Measurements from ENCODE around the gene FLRT2. TPM values are rescaled to one million over a fixed set of nuclear protein-coding genes. Genes with fewer than 3 reads are reported as not detected.
A peak's percentile ranks its signal among the peaks of the same experiment; 100 is the strongest.

Gene FLRT2
- polyA plus RNA-seq, 1 donor: 46.9 TPM

GRCh38 chr14:85558505-85558904 is 28.6 kb downstream of the FLRT2 start:
- no peaks in the 10 kb centered on the region for H3K36me3 ChIP-seq (ENCODE audit: control insufficient read depth, insufficient read depth, low read length)
- no peak overlapping the region for H3K27ac ChIP-seq (ENCODE audit: low read length)
- H3K4me3 ChIP-seq (ENCODE audit: low read length): no peak overlapping the region
- no peaks in the 10 kb centered on the region for H3K27me3 ChIP-seq (ENCODE audit: control insufficient read depth, insufficient read depth, low read length)
- no peak for DNase-seq
- no peaks in the 10 kb centered on the region for H3K9me3 ChIP-seq (ENCODE audit: control insufficient read depth, low read depth, low read length)
- no peaks in the 10 kb centered on the region for H3K4me1 ChIP-seq (ENCODE audit: control insufficient read depth, insufficient read depth, low read length)
- 86% methylated on average over 1 of the region's 2 CpGs for WGBS (ENCODE audit: insufficient coverage, low lambda C conversion rate)

- Histone ChIP-seq H3K36me3 (ENCODE audit: control insufficient read depth, insufficient read depth, low read length) (no peaks in the 10 kb centered on the region), H3K4me1 (ENCODE audit: control insufficient read depth, insufficient read depth, low read length) (no peaks in the 10 kb centered on the region), H3K27me3 (ENCODE audit: control insufficient read depth, insufficient read depth, low read length) (no peaks in the 10 kb centered on the region), H3K27ac (ENCODE audit: low read length) (no peak overlapping the region), H3K9me3 (ENCODE audit: control insufficient read depth, low read depth, low read length) (no peaks in the 10 kb centered on the region), H3K4me3 (ENCODE audit: low read length) (no peak overlapping the region)
- DNase-seq: no peak
- WGBS (ENCODE audit: insufficient coverage, low lambda C conversion rate): 100% methylated on average over 1 of the region's 5 CpGs
Observed at GRCh38 chr14:85562630-85563029, 32.7 kb downstream of the FLRT2 start.

- no peaks in the 10 kb centered on the region for H3K9me3 ChIP-seq (ENCODE audit: control insufficient read depth, low read depth, low read length)
- H3K4me1 ChIP-seq (ENCODE audit: control insufficient read depth, insufficient read depth, low read length): no peaks in the 10 kb centered on the region
- no peak overlapping the region for H3K4me3 ChIP-seq (ENCODE audit: low read length)
- WGBS (ENCODE audit: insufficient coverage, low lambda C conversion rate): 83% methylated on average over 1 of the region's 3 CpGs
- H3K36me3 ChIP-seq (ENCODE audit: control insufficient read depth, insufficient read depth, low read length): no peaks in the 10 kb centered on the region
- H3K27me3 ChIP-seq (ENCODE audit: control insufficient read depth, insufficient read depth, low read length): no peaks in the 10 kb centered on the region
- H3K27ac ChIP-seq (ENCODE audit: low read length): no peak overlapping the region
- DNase-seq: no peak
Observed at GRCh38 chr14:85564841-85565527, 35.0 kb downstream of the FLRT2 start.

GRCh38 chr14:85565862-85566296 is 35.9 kb downstream of the FLRT2 start:
- Histone ChIP-seq H3K9me3 (ENCODE audit: control insufficient read depth, low read depth, low read length) (no peaks in the 10 kb centered on the region), H3K4me1 (ENCODE audit: control insufficient read depth, insufficient read depth, low read length) (no peaks in the 10 kb centered on the region), H3K4me3 (ENCODE audit: low read length) (no peak overlapping the region), H3K27ac (ENCODE audit: low read length) (no peak overlapping the region), H3K36me3 (ENCODE audit: control insufficient read depth, insufficient read depth, low read length) (no peaks in the 10 kb centered on the region), H3K27me3 (ENCODE audit: control insufficient read depth, insufficient read depth, low read length) (no peaks in the 10 kb centered on the region)
- DNase-seq: no peak
- WGBS (ENCODE audit: insufficient coverage, low lambda C conversion rate): no CpG with 5 or more reads among the region's 3 CpGs

- no peaks in the 10 kb centered on the region for H3K27me3 ChIP-seq (ENCODE audit: control insufficient read depth, insufficient read depth, low read length)
- no peak overlapping the region for H3K4me3 ChIP-seq (ENCODE audit: low read length)
- no peaks in the 10 kb centered on the region for H3K36me3 ChIP-seq (ENCODE audit: control insufficient read depth, insufficient read depth, low read length)
- H3K4me1 ChIP-seq (ENCODE audit: control insufficient read depth, insufficient read depth, low read length): no peaks in the 10 kb centered on the region
- no peak overlapping the region for H3K27ac ChIP-seq (ENCODE audit: low read length)
- no peak for DNase-seq
- H3K9me3 ChIP-seq (ENCODE audit: control insufficient read depth, low read depth, low read length): no peaks in the 10 kb centered on the region
- 80% methylated on average over 1 of the region's 4 CpGs for WGBS (ENCODE audit: insufficient coverage, low lambda C conversion rate)
Observed at GRCh38 chr14:85566603-85567002, 36.7 kb downstream of the FLRT2 start.

GRCh38 chr14:85572011-85572410 is 42.1 kb downstream of the FLRT2 start:
- H3K27ac ChIP-seq (ENCODE audit: low read length): no peak overlapping the region
- no CpG with 5 or more reads among the region's 2 CpGs for WGBS (ENCODE audit: insufficient coverage, low lambda C conversion rate)

GRCh38 chr14:85572845-85573244 is 42.9 kb downstream of the FLRT2 start:
- H3K4me1 ChIP-seq (ENCODE audit: control insufficient read depth, insufficient read depth, low read length): no peaks in the 10 kb centered on the region
- DNase-seq: no peak
- no peak overlapping the region for H3K4me3 ChIP-seq (ENCODE audit: low read length)
- H3K27me3 ChIP-seq (ENCODE audit: control insufficient read depth, insufficient read depth, low read length): no peaks in the 10 kb centered on the region
- no peaks in the 10 kb centered on the region for H3K9me3 ChIP-seq (ENCODE audit: control insufficient read depth, low read depth, low read length)
- H3K27ac ChIP-seq (ENCODE audit: low read length): no peak overlapping the region
- no peaks in the 10 kb centered on the region for H3K36me3 ChIP-seq (ENCODE audit: control insufficient read depth, insufficient read depth, low read length)

More at GRCh38 chr14:85572011-85572410, 42.1 kb downstream of the FLRT2 start:
- no peaks in the 10 kb centered on the region for H3K9me3 ChIP-seq (ENCODE audit: control insufficient read depth, low read depth, low read length)
- H3K27me3 ChIP-seq (ENCODE audit: control insufficient read depth, insufficient read depth, low read length): no peaks in the 10 kb centered on the region
- peak in 1 of 2 donors; percentile 17 for DNase-seq
- H3K4me3 ChIP-seq (ENCODE audit: low read length): no peak overlapping the region
- H3K4me1 ChIP-seq (ENCODE audit: control insufficient read depth, insufficient read depth, low read length): no peaks in the 10 kb centered on the region
- H3K36me3 ChIP-seq (ENCODE audit: control insufficient read depth, insufficient read depth, low read length): no peaks in the 10 kb centered on the region

- H3K4me3 ChIP-seq (ENCODE audit: low read length): no peak overlapping the region
- no peaks in the 10 kb centered on the region for H3K36me3 ChIP-seq (ENCODE audit: control insufficient read depth, insufficient read depth, low read length)
- no peak for DNase-seq
- no peak overlapping the region for H3K27ac ChIP-seq (ENCODE audit: low read length)
- no peaks in the 10 kb centered on the region for H3K27me3 ChIP-seq (ENCODE audit: control insufficient read depth, insufficient read depth, low read length)
- WGBS (ENCODE audit: insufficient coverage, low lambda C conversion rate): 100% methylated on average over 1 of the region's 4 CpGs
- no peaks in the 10 kb centered on the region for H3K4me1 ChIP-seq (ENCODE audit: control insufficient read depth, insufficient read depth, low read length)
- no peaks in the 10 kb centered on the region for H3K9me3 ChIP-seq (ENCODE audit: control insufficient read depth, low read depth, low read length)
Observed at GRCh38 chr14:85573406-85573805, 43.5 kb downstream of the FLRT2 start.

- WGBS (ENCODE audit: insufficient coverage, low lambda C conversion rate): 100% methylated on average over 1 of the region's 3 CpGs
- H3K9me3 ChIP-seq (ENCODE audit: control insufficient read depth, low read depth, low read length): no peaks in the 10 kb centered on the region
- no peak overlapping the region for H3K4me3 ChIP-seq (ENCODE audit: low read length)
- no peaks in the 10 kb centered on the region for H3K27me3 ChIP-seq (ENCODE audit: control insufficient read depth, insufficient read depth, low read length)
- DNase-seq: no peak
- no peak overlapping the region for H3K27ac ChIP-seq (ENCODE audit: low read length)
- no peaks in the 10 kb centered on the region for H3K36me3 ChIP-seq (ENCODE audit: control insufficient read depth, insufficient read depth, low read length)
- no peaks in the 10 kb centered on the region for H3K4me1 ChIP-seq (ENCODE audit: control insufficient read depth, insufficient read depth, low read length)
Observed at GRCh38 chr14:85574853-85575616, 45.1 kb downstream of the FLRT2 start.

- 100% methylated on average over 1 of the region's 1 CpG for WGBS (ENCODE audit: insufficient coverage, low lambda C conversion rate)
- no peak overlapping the region for H3K27ac ChIP-seq (ENCODE audit: low read length)
- no peaks in the 10 kb centered on the region for H3K36me3 ChIP-seq (ENCODE audit: control insufficient read depth, insufficient read depth, low read length)
Observed at GRCh38 chr14:85575617-85575898, 45.6 kb downstream of the FLRT2 start.

GRCh38 chr14:85576218-85576617 is 46.3 kb downstream of the FLRT2 start:
- 89% methylated on average over 3 of the region's 3 CpGs for WGBS (ENCODE audit: insufficient coverage, low lambda C conversion rate)
- DNase-seq: no peak
- Histone ChIP-seq H3K27me3 (ENCODE audit: control insufficient read depth, insufficient read depth, low read length) (no peaks in the 10 kb centered on the region), H3K4me1 (ENCODE audit: control insufficient read depth, insufficient read depth, low read length) (no peaks in the 10 kb centered on the region), H3K27ac (ENCODE audit: low read length) (no peak overlapping the region), H3K4me3 (ENCODE audit: low read length) (no peak overlapping the region), H3K9me3 (ENCODE audit: control insufficient read depth, low read depth, low read length) (no peaks in the 10 kb centered on the region), H3K36me3 (ENCODE audit: control insufficient read depth, insufficient read depth, low read length) (no peaks in the 10 kb centered on the region)

More at GRCh38 chr14:85575617-85575898, 45.6 kb downstream of the FLRT2 start:
- Histone ChIP-seq H3K9me3 (ENCODE audit: control insufficient read depth, low read depth, low read length) (no peaks in the 10 kb centered on the region), H3K4me3 (ENCODE audit: low read length) (no peak overlapping the region), H3K27me3 (ENCODE audit: control insufficient read depth, insufficient read depth, low read length) (no peaks in the 10 kb centered on the region), H3K4me1 (ENCODE audit: control insufficient read depth, insufficient read depth, low read length) (no peaks in the 10 kb centered on the region)
- no peak for DNase-seq

Data from large intestine (tissue), 3 donors.